Measurements from ENCODE around the gene TMEM134.

Gene TMEM134

GRCh38 chr11:67458266-67458665 lies 10.8 kb downstream of the TMEM134 start:
- no peak for DNase-seq (ENCODE audit: low spot score)

GRCh38 chr11:67457453-67457852 lies 11.6 kb downstream of the TMEM134 start:
- DNase-seq (ENCODE audit: low spot score): no peak

DNA sequence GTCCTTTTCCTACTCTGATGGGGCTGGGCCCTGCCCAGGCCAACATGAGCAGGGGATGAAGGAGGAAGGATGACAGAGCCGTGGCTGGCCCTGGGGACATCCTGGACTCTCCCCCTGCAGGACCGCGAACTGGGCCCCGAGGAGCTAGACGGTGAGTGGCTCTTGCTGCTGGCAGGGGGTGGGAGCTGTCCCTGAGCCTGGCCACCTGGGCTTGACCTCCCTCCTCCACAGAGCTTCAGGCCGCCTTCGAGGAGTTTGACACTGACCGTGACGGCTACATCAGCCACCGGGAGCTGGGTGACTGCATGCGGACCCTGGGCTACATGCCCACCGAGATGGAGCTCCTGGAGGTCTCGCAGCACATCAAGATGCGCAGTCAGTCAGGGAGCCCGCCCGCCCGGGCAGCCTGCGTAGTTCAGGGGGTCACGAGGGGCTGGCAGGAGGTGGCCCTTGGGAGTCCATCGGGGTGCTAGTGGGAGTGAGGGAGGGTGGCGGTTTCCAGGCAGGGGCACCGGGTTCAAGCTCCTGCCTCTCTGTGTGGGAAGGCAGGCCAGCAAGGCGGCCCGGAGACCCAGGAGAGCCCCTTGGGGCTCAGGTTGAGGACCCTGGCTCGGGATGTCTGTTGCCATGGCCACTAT lies 12.9 kb downstream of the TMEM134 start:
- no peak for DNase-seq (ENCODE audit: low spot score)

DNA sequence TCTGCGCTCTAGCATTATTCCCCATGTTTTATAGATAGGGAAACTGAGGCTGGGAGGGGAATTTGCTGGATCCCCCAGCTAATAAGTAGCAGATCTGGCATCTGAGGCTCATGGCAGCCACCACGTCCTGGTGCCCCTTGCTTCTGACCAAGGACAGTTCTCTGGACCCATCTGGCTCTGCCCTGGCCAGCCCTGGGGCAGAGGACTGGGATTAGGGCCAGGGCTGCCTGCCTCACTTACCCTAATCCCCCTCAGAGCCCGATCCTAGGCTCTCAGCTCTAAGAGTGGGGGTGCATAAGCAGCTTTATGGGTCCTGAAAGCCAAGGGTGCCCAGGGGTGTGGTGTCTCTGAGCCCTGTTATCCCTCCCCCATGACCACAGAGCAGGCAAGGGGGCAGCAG lies 14.0 kb downstream of the TMEM134 start, which contains the start of gene CABP4:
Gene CABP4, plus strand, starts transcription at position 301 of the 400 bp plus-strand sequence. Its CDS starts 70 bp downstream, at position 371.
- no peak for DNase-seq (ENCODE audit: low spot score)

- no peak for DNase-seq (ENCODE audit: low spot score)
Measured at GRCh38 chr11:67453816-67454732, 15.0 kb downstream of the TMEM134 start.

- DNase-seq (ENCODE audit: low spot score): no peak
Measured at GRCh38 chr11:67452141-67452952, 16.7 kb downstream of the TMEM134 start, which contains the start of gene GPR152. Gene GPR152, minus strand, starts transcription at chr11:67452729. Its CDS starts 5 bp downstream, at chr11:67452724.

- DNase-seq (ENCODE audit: low spot score): no peak
Measured at GRCh38 chr11:67451658-67451976, 17.4 kb downstream of the TMEM134 start.

- no peak for DNase-seq (ENCODE audit: low spot score)
Measured at GRCh38 chr11:67450796-67451657, 18.0 kb downstream of the TMEM134 start.

GRCh38 chr11:67449116-67449844 lies 19.8 kb downstream of the TMEM134 start:
- DNase-seq (ENCODE audit: low spot score): no peak

DNA sequence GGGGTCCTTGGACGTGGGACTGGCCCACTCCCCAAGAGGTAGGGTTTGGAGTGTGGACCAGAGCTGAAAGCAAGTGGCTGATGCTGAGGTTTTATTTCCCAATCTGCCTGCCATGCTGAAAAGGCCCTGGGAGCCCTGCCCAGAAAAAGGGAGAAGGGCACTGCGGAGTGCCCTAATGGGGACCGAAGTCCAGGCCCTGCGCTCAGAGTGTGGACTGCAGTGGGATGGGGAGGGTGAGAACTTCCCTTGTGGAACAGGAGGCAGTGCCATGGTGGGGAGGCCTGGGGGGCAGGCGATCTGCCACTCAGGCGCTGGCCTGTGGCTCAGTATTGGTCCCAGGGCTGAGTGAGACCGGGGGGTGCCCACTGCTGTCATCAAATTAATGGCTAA lies 20.8 kb downstream of the TMEM134 start:
- no peak for DNase-seq (ENCODE audit: low spot score)

GRCh38 chr11:67445515-67445914 lies 23.5 kb downstream of the TMEM134 start:
- no peak for DNase-seq (ENCODE audit: low spot score)

DNA sequence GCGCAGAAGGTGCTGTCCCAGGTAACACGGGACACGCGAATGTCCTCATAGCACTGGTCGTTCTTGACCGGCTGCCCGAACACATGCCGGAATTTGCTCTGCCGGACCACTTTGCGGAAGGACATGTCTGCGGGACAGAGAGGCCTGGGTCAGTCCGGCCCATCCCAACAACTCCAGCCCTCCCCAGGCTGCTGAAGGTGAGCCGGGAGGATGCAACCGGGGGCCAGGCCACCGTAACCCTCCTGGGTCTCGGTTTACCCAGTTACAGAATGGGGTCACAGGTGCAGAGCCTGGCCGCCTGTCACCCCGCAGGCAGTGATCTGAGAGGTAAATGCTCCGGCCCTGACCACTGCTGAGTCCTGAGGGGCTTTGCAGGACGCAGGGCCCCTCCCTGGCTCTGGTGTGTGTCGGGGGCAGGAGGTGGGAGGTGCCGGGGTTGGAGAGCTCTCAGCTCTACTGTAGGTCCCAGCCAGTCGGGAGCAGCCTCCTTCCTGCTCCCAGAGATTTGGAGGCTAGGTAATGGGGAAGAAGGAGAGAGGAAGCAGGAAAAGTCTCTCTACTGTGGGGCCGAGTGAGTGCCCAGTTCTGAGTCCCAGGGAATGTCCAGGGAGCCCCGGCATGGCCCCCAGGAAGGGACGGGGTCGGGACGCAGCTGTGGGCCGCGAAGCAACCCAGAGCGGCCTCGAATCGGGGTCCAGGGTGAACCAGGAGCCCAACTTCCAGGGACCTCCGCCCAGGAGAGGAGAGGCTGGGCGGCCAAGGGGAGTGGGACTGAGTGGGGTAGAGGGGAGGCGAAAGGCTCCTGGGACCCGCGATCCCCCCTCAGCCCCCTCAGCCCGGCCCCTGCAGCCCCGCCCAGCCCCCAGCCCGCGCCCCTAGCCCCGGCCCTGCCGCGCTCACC lies 26.3 kb downstream of the TMEM134 start:
- no peak for DNase-seq (ENCODE audit: low spot score)

DNA sequence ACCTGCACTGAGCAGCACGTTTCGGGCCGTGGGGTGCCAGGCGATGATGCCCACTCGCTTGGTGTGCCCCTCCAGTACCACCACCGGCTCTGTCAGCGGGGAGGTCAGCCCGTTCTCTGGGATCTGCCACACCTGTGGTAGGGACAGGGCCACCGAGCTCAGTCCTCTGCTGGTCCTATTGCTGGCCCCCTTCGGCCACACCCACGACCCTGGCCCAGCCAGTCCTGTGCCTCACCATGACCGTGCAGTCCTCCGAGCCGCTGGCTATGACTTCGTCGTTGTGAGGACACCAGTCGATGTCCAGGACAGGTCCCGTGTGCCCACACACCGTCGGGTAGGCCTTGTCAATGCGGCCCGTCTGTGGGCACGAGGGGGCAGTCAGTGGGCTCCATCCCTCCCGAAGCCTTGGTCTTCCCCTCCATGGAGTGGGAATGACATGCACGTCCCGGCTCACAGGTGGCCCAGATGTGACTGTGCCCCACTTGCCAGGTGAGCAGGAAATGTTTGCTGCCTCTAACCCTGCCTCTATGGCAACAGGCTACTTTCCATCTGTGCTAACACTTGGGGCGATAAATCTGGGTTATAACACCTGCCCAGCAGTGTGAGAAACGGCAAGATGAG lies 27.2 kb downstream of the TMEM134 start:
- DNase-seq (ENCODE audit: low spot score): no peak

DNA sequence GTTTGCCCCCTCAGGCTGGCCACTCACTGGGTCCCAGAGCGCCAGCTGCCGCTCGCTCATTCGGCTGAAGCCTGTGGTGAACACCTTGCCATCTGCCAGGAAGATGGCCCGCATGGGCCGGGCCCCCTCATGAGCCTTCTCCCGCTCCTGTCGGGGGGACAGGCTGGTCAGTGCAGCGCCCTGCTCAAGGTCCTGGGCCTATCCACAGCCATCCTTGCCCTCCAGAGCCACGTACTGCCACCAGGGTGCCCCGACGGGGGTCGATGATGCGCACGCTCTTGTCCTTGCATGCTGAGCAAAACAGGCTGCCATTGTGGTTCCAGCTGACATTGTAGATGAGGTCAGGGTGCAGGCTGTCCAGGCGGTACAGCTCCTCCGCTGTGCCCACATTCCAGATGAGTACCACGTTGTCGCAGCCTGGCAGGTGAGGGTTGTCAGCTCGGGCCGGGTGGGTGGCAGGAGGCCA lies 27.9 kb downstream of the TMEM134 start:
- DNase-seq (ENCODE audit: low spot score): no peak

DNA sequence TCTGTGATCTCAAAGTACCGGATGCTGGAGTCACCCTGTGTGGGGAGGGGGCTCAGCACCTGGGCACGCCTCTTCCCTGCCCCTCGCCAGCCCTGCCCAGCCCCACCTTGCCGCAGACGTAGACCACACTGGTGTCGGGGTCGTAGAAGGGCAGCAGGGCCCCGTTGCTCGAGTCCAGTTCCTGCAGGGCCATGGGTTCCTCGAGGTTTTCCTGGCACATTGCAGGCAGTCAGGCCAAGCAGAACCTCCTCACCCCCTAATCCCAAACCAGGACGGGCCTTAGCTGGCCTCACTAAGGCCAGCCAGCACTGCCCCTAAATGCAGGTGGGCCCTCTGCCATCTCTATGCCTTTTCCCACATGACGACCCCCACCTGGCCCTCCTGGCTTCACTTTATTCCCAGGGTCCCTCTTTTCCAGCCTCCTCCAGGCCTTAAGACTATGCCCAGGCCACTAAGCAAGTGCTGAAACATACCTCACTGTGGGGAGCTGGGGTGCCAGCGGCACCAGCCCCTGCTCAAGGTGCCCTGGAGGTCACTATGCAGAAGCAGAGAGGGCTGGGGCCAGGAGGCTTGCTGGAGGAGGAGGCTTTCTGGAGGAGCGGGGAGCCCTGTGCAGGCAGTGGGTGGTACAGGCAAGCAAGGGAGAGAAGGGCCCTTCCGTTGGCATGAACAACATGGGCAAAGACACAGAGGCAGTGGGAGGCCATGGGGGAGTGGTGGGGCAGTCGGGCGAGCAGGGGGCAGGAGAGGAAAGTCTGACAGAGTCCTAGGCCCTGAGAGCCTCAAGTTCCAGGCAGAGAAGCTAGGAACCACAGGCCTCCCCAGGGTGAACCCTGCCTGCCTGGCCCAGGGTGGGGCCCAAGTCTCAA lies 28.6 kb downstream of the TMEM134 start:
- no peak for DNase-seq (ENCODE audit: low spot score)

DNA sequence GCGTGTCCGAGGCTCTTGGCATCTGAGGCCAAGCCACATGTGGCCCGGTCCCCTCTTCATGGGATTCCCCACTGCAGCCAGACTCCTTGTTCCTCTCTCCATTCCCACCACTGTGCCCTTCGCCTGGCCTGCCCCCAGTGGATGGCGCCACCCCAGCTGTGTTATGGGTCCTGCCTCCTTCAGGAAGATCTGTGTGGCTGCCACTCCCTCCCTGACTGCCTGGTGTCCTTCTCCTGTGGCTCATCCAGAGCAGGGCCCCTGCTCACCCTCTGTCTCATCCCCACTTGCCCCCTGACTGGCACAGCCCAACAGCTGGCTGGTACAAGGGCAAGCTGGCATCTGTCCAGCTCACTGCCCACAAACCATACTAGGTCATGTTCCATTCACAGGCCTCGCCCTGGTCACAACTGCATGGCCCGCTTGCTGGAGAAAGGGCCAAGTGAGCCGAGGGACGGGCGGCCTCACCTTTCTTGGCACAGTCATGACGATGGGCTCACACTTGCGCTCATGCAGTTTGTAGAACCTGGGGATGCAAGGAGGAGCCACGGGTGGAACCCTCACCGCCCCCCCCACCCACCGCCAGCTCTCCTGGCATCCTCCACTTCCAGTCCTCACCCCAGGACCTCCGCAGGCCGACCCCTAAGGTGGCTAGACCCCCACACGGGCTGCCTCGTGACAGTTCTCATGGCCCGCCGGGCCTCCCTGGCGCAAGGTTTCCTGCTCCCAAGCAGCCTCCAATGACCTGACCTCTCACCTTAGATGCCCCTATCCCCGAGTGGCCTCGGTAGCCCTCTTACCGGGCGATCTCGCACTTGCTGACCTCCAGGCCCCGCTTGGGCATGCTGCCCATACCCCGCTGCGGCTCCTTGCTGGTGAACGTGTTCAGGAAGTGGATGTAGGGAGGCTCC lies 29.5 kb downstream of the TMEM134 start:
- no peak for DNase-seq (ENCODE audit: low spot score)

Measured in iPS-NIHi11 (cell line).